H9 (cell line): Measurements from ENCODE around the gene DPEP3. TPM values are rescaled to one million over a fixed set of nuclear protein-coding genes. Genes with fewer than 3 reads are reported as not detected.

Source experiments
- DNase-seq: peaks from one replicate; pipeline ENCODE4 v3.0.0-alpha.2; 2017
- H2AFZ ChIP-seq: one replicate; pipeline ENCODE4 v1.6.1; 2013; ENCODE audit warnings: mild to moderate bottlenecking, low read length, control low read depth, moderate library complexity
- H2AK5ac ChIP-seq: 2 replicates; pipeline ENCODE4 v1.6.1; 2013; ENCODE audit warnings: low read length, control low read depth, mixed read lengths; ENCODE audit not compliant: insufficient read length
- H2BK120ac ChIP-seq: one replicate; pipeline ENCODE4 v1.6.1; 2013; ENCODE audit warnings: low read depth, mild to moderate bottlenecking, low read length, control low read depth, inconsistent platforms; ENCODE audit not compliant: poor library complexity, severe bottlenecking
- H2BK12ac ChIP-seq: 2 replicates; pipeline ENCODE4 v1.6.1; 2013; ENCODE audit warnings: low read length, control low read depth, mixed read lengths, low read depth; ENCODE audit not compliant: insufficient read length
- H2BK15ac ChIP-seq: 2 replicates; pipeline ENCODE4 v1.6.1; 2013; ENCODE audit warnings: low read depth, low read length, control low read depth
- H2BK20ac ChIP-seq: one replicate; pipeline ENCODE4 v1.6.1; 2013; ENCODE audit warnings: low read depth, mild to moderate bottlenecking, low read length, control low read depth, inconsistent platforms; ENCODE audit not compliant: poor library complexity, severe bottlenecking
- H2BK5ac ChIP-seq: 2 replicates; pipeline ENCODE4 v1.6.1; 2013; ENCODE audit warnings: low read length, control low read depth, mixed read lengths; ENCODE audit not compliant: insufficient read length
- H3K14ac ChIP-seq: 2 replicates; pipeline ENCODE4 v1.6.1; 2013; ENCODE audit warnings: low read length, control low read depth; ENCODE audit not compliant: insufficient read depth
- H3K18ac ChIP-seq: 2 replicates; pipeline ENCODE4 v1.6.1; 2013; ENCODE audit warnings: low read depth, mild to moderate bottlenecking, mixed read lengths, low read length, control low read depth; ENCODE audit not compliant: insufficient read length
- H3K23ac ChIP-seq: 2 replicates; pipeline ENCODE4 v1.6.1; 2013; ENCODE audit warnings: low read length, control low read depth, mixed read lengths, low read depth; ENCODE audit not compliant: insufficient read length
- H3K23me2 ChIP-seq: 2 replicates; pipeline ENCODE4 v1.6.1; 2013; ENCODE audit warnings: low read depth, mild to moderate bottlenecking, mixed read lengths, low read length, control low read depth; ENCODE audit not compliant: insufficient read length, poor library complexity, severe bottlenecking
- H3K27ac ChIP-seq: 2 replicates; pipeline ENCODE4 v1.5.1; 2013; ENCODE audit warnings: low read length, control low read depth, mixed read lengths, low read depth; ENCODE audit not compliant: insufficient read length
- H3K27me3 ChIP-seq: 2 replicates; pipeline ENCODE4 v1.6.1; 2013; ENCODE audit warnings: low read length, control low read depth, inconsistent platforms; ENCODE audit not compliant: insufficient read depth
- H3K4ac ChIP-seq: 2 replicates; pipeline ENCODE4 v1.6.1; 2013; ENCODE audit warnings: low read depth, mild to moderate bottlenecking, control low read depth, inconsistent platforms, low read length, moderate library complexity
- H3K4me1 ChIP-seq: 2 replicates; pipeline ENCODE4 v1.6.1; 2013; ENCODE audit warnings: low read length, control low read depth, inconsistent platforms; ENCODE audit not compliant: insufficient read depth
- H3K4me2 ChIP-seq: 2 replicates; pipeline ENCODE4 v1.6.1; 2013; ENCODE audit warnings: low read length, control low read depth, mixed read lengths; ENCODE audit not compliant: insufficient read length, insufficient read depth
- H3K56ac ChIP-seq: 2 replicates; pipeline ENCODE4 v1.6.1; 2013; ENCODE audit warnings: low read depth, mild to moderate bottlenecking, mixed read lengths, low read length, control low read depth; ENCODE audit not compliant: insufficient read length
- H3K79me1 ChIP-seq: 2 replicates; pipeline ENCODE4 v1.6.1; 2013; ENCODE audit warnings: low read depth, mild to moderate bottlenecking, moderate library complexity, low read length, control low read depth, inconsistent platforms; ENCODE audit not compliant: insufficient read depth, poor library complexity, severe bottlenecking
- H3K79me2 ChIP-seq: 2 replicates; pipeline ENCODE4 v1.6.1; 2013; ENCODE audit warnings: low read length, control low read depth, inconsistent platforms; ENCODE audit not compliant: insufficient read depth
- H3K9ac ChIP-seq: 2 replicates; pipeline ENCODE4 v1.6.1; 2013; ENCODE audit warnings: low read length, control low read depth, mixed read lengths; ENCODE audit not compliant: insufficient read length; ENCODE audit errors: extremely low read depth
- H3K9me3 ChIP-seq: one replicate; pipeline ENCODE4 v1.6.1; 2013; ENCODE audit warnings: low read depth, low read length, inconsistent platforms; ENCODE audit not compliant: control insufficient read depth
- H3T11ph ChIP-seq: one replicate; pipeline ENCODE4 v1.6.1; 2013; ENCODE audit warnings: mild to moderate bottlenecking, low read length, control low read depth, inconsistent platforms
- H4K20me1 ChIP-seq: one replicate; pipeline ENCODE4 v1.6.1; 2013; ENCODE audit not compliant: control insufficient read depth, insufficient read length, insufficient read depth
- H4K5ac ChIP-seq: 2 replicates; pipeline ENCODE4 v1.6.1; 2013; ENCODE audit warnings: low read depth, mild to moderate bottlenecking, mixed read lengths, low read length, control low read depth; ENCODE audit not compliant: insufficient read length
- H4K8ac ChIP-seq: replicated peaks from 2 replicates; pipeline ENCODE4 v1.6.1; 2013; ENCODE audit warnings: low read length, control low read depth, mixed read lengths, low read depth; ENCODE audit not compliant: insufficient read length
- H4K91ac ChIP-seq: 2 replicates; pipeline ENCODE4 v1.6.1; 2013; ENCODE audit warnings: low read depth, mild to moderate bottlenecking, moderate library complexity, mixed read lengths, low read length, control low read depth; ENCODE audit not compliant: insufficient read length
- H3K27ac Mint-ChIP-seq, 3 experiments: 2 replicates in 2 of 3; 3 replicates in 1 of 3; pipeline ENCODE4 v1.8.0; 2020 to 2021; ENCODE audit warnings: mixed read lengths in 3 of 3, mild to moderate bottlenecking in 1 of 3, moderate library complexity in 1 of 3
- H3K27me3 Mint-ChIP-seq: 2 replicates; pipeline ENCODE4 v1.8.0; 2021; ENCODE audit warnings: low read depth, mild to moderate bottlenecking, moderate library complexity, mixed read lengths
- H3K36me3 Mint-ChIP-seq, 3 experiments: 2 replicates in 2 of 3; 3 replicates in 1 of 3; pipeline ENCODE4 v1.8.0; 2020 to 2021; ENCODE audit warnings: low read depth in 3 of 3, mixed read lengths in 3 of 3; ENCODE audit not compliant: insufficient read depth in 1 of 3
- H3K4me1 Mint-ChIP-seq, 2 experiments: 2 replicates each; pipeline ENCODE4 v1.8.0; 2020; ENCODE audit warnings: mixed read lengths in 2 of 2
- H3K4me3 Mint-ChIP-seq, 2 experiments: 2 replicates in 1 of 2; 3 replicates in 1 of 2; pipeline ENCODE4 v1.8.0; 2020 to 2021; ENCODE audit warnings: mild to moderate bottlenecking in 2 of 2, mixed read lengths in 2 of 2, moderate library complexity in 1 of 2
- H3K9me3 Mint-ChIP-seq, 2 experiments: 2 replicates in 1 of 2; 3 replicates in 1 of 2; pipeline ENCODE4 v1.8.0; 2020; ENCODE audit warnings: mild to moderate bottlenecking in 2 of 2, mixed read lengths in 2 of 2, moderate library complexity in 1 of 2
- CTCF ChIP-seq: fragments of 200-600 bp; sonication (generic); conservative IDR thresholded peaks from 3 replicates; pipeline ENCODE4 v1.8.0; 2021; ENCODE audit warnings: antibody characterized with exemption, mild to moderate bottlenecking
- WGBS: extraction: QIAGEN DNeasy Blood & Tissue Kit; methylation state at CpG from one replicate; pipeline ENCODE4 v1.1.7; 2013; ENCODE audit warnings: missing lambda C conversion rate, low lambda C conversion rate, mixed read lengths; ENCODE audit not compliant: insufficient read length; ENCODE audit errors: extremely low coverage; 5-methylcytosine and 5-hydroxymethylcytosine counted together
- total RNA-seq: library from RNA; stranded (reverse); gene quantifications from 2 replicates; pipeline ENCODE4 v1.2.1, GENCODE V29; 2021

Gene DPEP3
- total RNA-seq, 1 experiment from 2014 or later, result 0.68 TPM

DNA sequence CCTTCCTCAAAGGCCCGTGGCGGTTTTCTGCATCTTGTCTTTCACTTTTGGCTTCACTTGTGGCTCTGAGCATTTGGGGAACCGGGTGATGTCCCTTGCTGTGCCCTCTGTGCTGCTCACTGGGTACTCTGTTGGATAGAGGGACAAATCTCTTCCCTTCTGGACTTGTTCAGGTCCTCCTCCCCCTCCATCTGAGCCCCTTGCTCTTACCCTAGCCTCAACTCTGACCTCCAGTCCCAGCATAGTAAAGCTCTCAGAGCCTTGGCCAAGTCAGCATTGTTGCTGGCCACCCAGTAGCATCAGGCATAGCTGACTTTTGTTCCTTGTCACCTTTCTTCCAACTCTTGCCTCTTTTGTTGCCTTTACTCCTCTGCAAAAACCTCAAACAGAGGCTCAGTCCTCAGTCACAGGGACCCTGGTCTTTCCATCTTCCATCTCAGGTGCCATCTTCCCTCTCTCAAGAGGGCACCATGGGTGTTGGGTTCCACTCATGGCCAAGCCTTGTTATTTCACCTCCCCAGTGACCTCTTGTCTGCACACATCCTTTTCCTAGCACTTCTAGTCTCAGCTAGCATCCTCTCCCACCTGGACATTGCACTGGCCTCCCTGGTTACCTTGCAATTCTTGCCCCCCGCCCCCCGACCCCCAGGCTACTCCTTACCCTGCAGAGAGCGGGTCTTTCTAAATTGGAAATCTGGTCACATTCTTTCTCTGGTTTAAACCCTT is 43.3 kb downstream of the DPEP3 start:
- no peak overlapping the region for H4K91ac ChIP-seq
- H3K23me2 ChIP-seq, result peaks cover 18% of the 10 kb centered on the region
- Mint-ChIP-seq H3K27ac (peak overlapping the region; percentile 18 to 99 (median 32); a peak in 5 of 7 replicates), H3K36me3 (peaks cover 0 to 34% (median 8%) of the 10 kb centered on the region in 3 experiments; a peak in 4 of 7 replicates), H3K9me3 (peaks cover 0 to 2% of the 10 kb centered on the region in 2 experiments; a peak in 2 of 5 replicates), H3K4me1 (peaks cover 25 to 26% of the 10 kb centered on the region in 2 experiments), H3K27me3 (peaks cover 10% of the 10 kb centered on the region), H3K4me3 (peak overlapping the region; percentile 98 to 100)
- H3K9ac ChIP-seq, result peak overlapping the region; percentile 33
- no peak overlapping the region for H2BK15ac ChIP-seq
- H2BK20ac ChIP-seq, result no peak overlapping the region
- no peak overlapping the region for H3K18ac ChIP-seq
- DNase-seq, result no peak
- H3K56ac ChIP-seq, result no peak overlapping the region
- no peaks in the 10 kb centered on the region for H3K79me1 ChIP-seq
- H2BK120ac ChIP-seq, result no peak overlapping the region
- H3T11ph ChIP-seq, result no peak overlapping the region
- no peak overlapping the region for H3K23ac ChIP-seq
- H3K27ac ChIP-seq, result no peak overlapping the region
- TF ChIP-seq CTCF, result no peak
- no peak overlapping the region for H2AFZ ChIP-seq
- no peaks in the 10 kb centered on the region for H3K79me2 ChIP-seq
- no peaks in the 10 kb centered on the region for H3K9me3 ChIP-seq
- no peak overlapping the region for H4K5ac ChIP-seq
- H4K8ac ChIP-seq, result no peak overlapping the region
- H2BK5ac ChIP-seq, result no peak overlapping the region
- H3K4me2 ChIP-seq, result peak overlapping the region; percentile 79
- no peak overlapping the region for H2BK12ac ChIP-seq
- H3K4me1 ChIP-seq, result peaks cover 3% of the 10 kb centered on the region; the same call in 1 of the 2 replicates
- no peak overlapping the region for H3K4ac ChIP-seq
- no peak overlapping the region for H2AK5ac ChIP-seq
- no peaks in the 10 kb centered on the region for H4K20me1 ChIP-seq
- no CpG with 5 or more reads among the region's 6 CpGs for WGBS
- peak overlapping the region; percentile 16; the same call in 1 of the 2 replicates for H3K14ac ChIP-seq
- no peaks in the 10 kb centered on the region for H3K27me3 ChIP-seq
